Measurements from ENCODE around the gene ZNF580. TPM values are rescaled to one million over a fixed set of nuclear protein-coding genes. Genes with fewer than 3 reads are reported as not detected.

Gene ZNF580
- total and polyA plus RNA-seq, 9 donors, result 14.5 to 70.6 (median 59.4) TPM

GRCh38 chr19:55593096-55593772 is 47.6 kb upstream of the ZNF580 start:
- intact Hi-C loops (cut with DNase I), result no loop called here
- no peak for TF ChIP-seq EP300 (IDR thresholded peaks at IDR 0.05)
- TF ChIP-seq POLR2A (IDR thresholded peaks at IDR 0.05), result no peak
- TF ChIP-seq CTCF (IDR thresholded peaks at IDR 0.05), result no peak
- H3K27me3 ChIP-seq, result no peaks in the 10 kb centered on the region
- H3K27ac ChIP-seq, result no peak overlapping the region
- DNase-seq, result no peak
- no peaks in the 10 kb centered on the region for H3K36me3 ChIP-seq
- WGBS, 3 donors, result 75 to 79% (median 79%) methylated on average over 57 to 68 of the region's 68 CpGs
- no peak overlapping the region for H3K4me3 ChIP-seq
- H3K9me3 ChIP-seq, result no peaks in the 10 kb centered on the region
- no peaks in the 10 kb centered on the region for H3K4me1 ChIP-seq (ENCODE audit: insufficient read depth)

DNA sequence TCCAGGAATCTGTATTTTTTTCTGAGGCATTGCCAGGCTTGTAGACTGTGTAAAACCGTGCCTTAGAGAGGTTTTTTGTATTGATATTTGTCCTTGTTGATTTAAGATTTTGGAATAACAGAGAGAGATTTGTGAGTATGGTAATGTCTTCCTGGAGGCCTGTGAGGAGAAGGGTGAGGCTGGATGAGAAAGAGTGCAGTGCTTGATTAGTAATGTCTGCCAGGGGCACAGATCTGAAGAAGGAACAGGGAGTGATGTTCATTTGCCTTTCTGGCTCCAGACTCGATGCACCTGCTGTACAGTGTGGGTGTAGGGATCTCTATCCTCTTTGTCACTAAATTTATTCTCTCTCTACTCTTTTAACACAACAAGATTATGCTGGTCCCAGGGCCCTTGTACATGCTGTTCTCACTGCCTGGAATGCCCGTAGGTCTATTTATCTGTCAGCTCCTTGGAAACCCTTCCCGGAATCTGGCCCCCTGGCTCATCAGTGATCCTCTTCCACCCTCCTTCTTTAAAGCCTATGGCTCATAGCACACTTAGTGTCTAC is 45.7 kb upstream of the ZNF580 start:
- Histone ChIP-seq H3K9me3 (no peaks in the 10 kb centered on the region), H3K27ac (no peak overlapping the region), H3K36me3 (no peaks in the 10 kb centered on the region), H3K27me3 (no peaks in the 10 kb centered on the region), H3K4me3 (no peak overlapping the region), H3K4me1 (ENCODE audit: insufficient read depth) (no peaks in the 10 kb centered on the region)
- WGBS, 3 donors, result 82 to 85% (median 84%) methylated on average over 4 of the region's 4 CpGs
- DNase-seq, result no peak
- intact Hi-C loops (cut with DNase I), result no loop called here
- TF ChIP-seq EP300 (IDR thresholded peaks at IDR 0.05) (no peak), CTCF (IDR thresholded peaks at IDR 0.05) (no peak), POLR2A (IDR thresholded peaks at IDR 0.05) (no peak)

DNA sequence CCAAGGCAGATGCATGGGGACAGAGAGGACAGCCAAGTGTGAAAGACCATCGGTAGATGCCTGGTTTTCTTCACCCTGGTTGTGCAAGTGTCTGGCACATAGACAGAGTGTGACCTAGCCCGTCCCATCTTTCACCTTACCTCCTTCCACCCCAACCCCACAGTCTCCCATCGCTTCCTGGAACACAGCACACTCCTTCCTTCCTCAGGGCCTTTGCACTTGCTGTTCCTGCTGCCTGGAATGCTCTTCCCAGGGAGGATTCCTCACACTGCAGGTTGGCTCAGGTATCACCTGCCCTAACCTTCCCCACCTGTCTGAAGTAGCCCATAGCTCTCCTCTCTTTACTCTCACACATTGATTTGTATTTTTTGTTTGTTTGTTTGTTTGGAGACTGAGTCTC is 44.5 kb upstream of the ZNF580 start:
- no peaks in the 10 kb centered on the region for H3K27me3 ChIP-seq
- no peak overlapping the region for H3K4me3 ChIP-seq
- DNase-seq, result no peak
- no peak overlapping the region for H3K27ac ChIP-seq
- no peaks in the 10 kb centered on the region for H3K36me3 ChIP-seq
- intact Hi-C loops (cut with DNase I), result no loop called here
- no peaks in the 10 kb centered on the region for H3K4me1 ChIP-seq (ENCODE audit: insufficient read depth)
- TF ChIP-seq EP300 (IDR thresholded peaks at IDR 0.05), result no peak
- no peak for TF ChIP-seq CTCF (IDR thresholded peaks at IDR 0.05)
- no peak for TF ChIP-seq POLR2A (IDR thresholded peaks at IDR 0.05)
- no peaks in the 10 kb centered on the region for H3K9me3 ChIP-seq
- 88 to 93% (median 88%) methylated on average over 3 of the region's 3 CpGs for WGBS, 3 donors

GRCh38 chr19:55597501-55597921 is 43.3 kb upstream of the ZNF580 start:
- intact Hi-C loops (cut with DNase I), result no loop called here

More at GRCh38 chr19:55597501-55597921, 43.3 kb upstream of the ZNF580 start:
- peak in 4 of 5 donors; percentile 44 to 71 (median 64) for DNase-seq
- no peaks in the 10 kb centered on the region for H3K27me3 ChIP-seq
- H3K4me3 ChIP-seq, result no peak overlapping the region
- H3K9me3 ChIP-seq, result no peaks in the 10 kb centered on the region
- no peaks in the 10 kb centered on the region for H3K36me3 ChIP-seq
- H3K4me1 ChIP-seq (ENCODE audit: insufficient read depth), result no peaks in the 10 kb centered on the region
- no peak overlapping the region for H3K27ac ChIP-seq
- 93 to 96% (median 95%) methylated on average over 30 of the region's 30 CpGs for WGBS, 3 donors
- TF ChIP-seq EP300 (IDR thresholded peaks at IDR 0.05), result no peak
- TF ChIP-seq CTCF (IDR thresholded peaks at IDR 0.05), result no peak
- no peak for TF ChIP-seq POLR2A (IDR thresholded peaks at IDR 0.05)

All from ovary (tissue), 9 donors.